SIG-M5 treated with dmso at 0.1 percent for 504 hours (cell line): ENCODE measurements around the gene PIAS2.
A peak's percentile ranks its signal among the peaks of the same experiment; 100 is the strongest.

Experiments used
- DNase-seq: peaks from one replicate; lab custom pipeline; 2025; ENCODE audit not compliant: unreplicated experiment; lab: John Stamatoyannopoulos, UW

Gene PIAS2

GRCh38 chr18:46767217-46767616 lies 150.1 kb downstream of the PIAS2 start:
- DNase-seq = no peak

GRCh38 chr18:46764586-46764985 lies 152.7 kb downstream of the PIAS2 start:
- DNase-seq = no peak

- DNase-seq = no peak
Observed at GRCh38 chr18:46761059-46761769, 156.1 kb downstream of the PIAS2 start.

GRCh38 chr18:46759890-46760289 lies 157.4 kb downstream of the PIAS2 start:
- no peak for DNase-seq

DNA sequence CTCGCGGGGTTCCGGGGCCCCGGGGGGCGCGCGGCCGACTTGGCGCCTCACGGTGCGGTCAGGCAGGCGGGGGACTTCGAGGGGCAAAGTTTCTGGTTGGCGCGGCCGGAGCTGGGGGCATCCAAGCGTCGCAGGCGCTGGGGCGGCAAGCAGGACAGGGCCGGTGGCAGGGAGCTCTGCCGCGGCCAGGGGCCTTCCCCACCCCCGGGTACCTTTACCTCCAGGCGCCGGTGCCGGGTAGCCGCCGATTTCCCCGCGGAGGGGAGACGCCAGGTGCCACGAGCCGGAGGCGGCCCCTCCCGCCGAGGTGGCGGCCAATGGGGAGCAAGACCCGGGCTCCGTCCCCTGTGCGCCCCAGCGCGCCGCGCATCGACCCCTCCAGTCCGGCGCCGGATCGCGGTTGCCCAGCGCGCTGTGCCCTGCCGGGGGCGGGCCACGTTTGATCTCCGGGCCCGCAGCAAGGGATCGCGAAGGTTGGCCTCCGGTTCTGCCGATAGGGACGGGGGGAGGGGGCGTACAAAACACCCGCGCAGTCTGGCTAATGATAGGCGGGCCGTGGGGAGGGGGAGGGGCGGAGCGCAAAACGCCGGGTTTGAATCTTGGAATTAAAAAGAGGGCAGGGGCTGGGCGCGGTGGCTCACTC lies 160.6 kb downstream of the PIAS2 start, which contains the start of gene ST8SIA5:
Gene ST8SIA5 (minus strand): TSS at position 495 of the 643 bp plus-strand sequence. CDS start 545 bp downstream, outside the sequence.
- peak; percentile 19 for DNase-seq

DNA sequence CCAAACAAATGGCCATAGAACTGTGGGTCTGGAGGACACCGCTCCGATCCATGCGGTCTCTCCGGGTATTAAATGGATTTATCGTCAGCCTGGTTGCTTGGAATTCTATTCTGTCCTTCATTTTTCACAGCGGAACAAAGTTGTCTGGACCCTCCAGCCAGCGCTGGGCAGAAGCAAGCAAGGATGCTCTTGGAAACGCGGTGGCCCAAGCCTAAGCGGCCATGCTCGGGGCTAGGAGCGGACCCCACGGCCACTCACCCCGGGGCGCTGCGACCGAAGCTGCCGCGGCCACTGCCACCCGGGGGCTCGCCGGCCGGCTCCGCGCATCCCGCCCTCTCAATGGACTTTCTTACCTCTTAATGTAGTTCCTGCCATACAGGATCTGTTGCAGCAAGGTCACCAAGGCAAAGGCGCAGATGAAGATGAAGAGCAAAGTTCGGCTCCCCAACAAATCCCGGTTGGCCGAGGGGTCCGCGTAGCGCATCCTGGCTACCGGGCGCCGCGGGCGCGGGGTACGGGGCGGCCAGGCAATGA lies 161.2 kb downstream of the PIAS2 start:
- DNase-seq = no peak

DNA sequence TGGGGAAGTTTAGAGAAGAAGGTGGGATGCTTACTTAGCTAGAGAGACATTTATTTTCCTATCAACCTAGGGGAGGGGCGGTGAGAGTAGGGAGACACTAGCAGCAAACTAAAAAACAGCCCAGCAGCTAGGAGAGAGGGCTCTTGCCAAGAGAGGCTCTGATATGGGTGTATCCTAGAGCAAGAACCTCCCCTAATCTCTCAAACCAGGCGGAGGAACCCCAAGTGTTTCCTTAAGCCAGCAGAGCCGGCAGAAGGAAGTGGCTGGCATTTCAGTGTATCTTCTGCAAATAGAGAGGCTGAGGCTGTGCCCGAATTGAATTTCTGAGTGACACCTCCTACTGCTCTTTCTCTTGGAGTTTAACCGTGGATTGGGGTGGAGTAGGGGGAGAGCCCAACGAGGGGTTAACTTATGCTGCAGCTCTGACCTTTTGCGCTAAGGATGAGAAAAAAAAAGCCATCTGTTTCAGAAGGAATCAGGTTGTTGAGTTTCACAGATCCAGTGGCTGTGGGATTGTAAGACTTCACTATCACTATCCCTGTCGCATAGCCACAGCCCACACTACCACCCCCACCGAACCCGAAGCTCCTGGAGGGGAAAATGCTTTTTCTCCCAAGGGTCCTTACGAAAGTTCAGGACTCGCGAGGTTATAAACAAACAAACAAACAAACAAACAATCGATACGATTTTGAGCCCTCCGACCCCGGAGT lies 161.8 kb downstream of the PIAS2 start:
- DNase-seq = peak; percentile 53

DNA sequence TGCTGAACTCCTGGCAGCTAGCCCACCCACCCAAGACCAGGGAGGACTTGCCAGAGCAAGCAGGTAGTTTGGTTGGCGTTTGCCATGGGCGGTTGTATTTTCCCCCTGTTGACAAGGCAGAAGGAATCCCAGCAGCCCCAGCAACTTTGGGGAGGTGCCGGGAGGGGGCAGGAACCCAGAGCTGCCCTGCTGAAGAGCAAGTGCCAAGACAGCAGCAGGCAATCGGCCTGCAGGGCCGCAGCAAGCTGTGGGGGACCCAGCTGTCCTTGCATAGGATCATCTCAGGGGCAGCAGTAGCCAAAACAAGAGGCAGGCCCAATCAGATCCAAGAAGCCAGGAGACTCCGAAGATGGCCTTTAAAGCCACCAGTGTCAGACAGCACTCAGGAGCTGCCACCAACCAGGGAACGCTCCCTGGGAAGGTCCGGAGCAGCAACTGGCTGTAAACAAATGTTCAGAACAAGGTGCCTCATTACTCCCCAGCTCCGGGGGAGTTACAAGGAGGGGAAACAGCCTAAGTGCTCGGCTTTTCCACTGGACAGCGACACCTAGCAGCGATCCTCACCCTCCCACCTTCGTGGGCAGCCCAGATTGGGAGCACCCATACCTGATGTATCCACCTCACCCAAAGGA lies 162.5 kb downstream of the PIAS2 start:
- DNase-seq = no peak

GRCh38 chr18:46754188-46754587 lies 163.1 kb downstream of the PIAS2 start:
- DNase-seq = peak; percentile 83
